Suprapubic skin (tissue), 4 donors: ENCODE data around the gene RNF215. TPM values are rescaled to one million over a fixed set of nuclear protein-coding genes. Genes with fewer than 3 reads are reported as not detected.

Experiments
- DNase-seq, 2 donors: peaks; one replicate each; pipeline ENCODE4 v3.0.0-alpha.2; 2019; ENCODE audit warnings: low spot score in 2 of 2
- H3K27ac ChIP-seq: fragments of 200-600 bp; sonication (generic); one replicate; pipeline ENCODE4 v1.5.1; 2019
- H3K27me3 ChIP-seq: fragments of 200-600 bp; sonication (generic); one replicate; pipeline ENCODE4 v1.5.1; 2019
- H3K36me3 ChIP-seq: fragments of 200-600 bp; sonication (generic); one replicate; pipeline ENCODE4 v1.5.1; 2019
- H3K4me1 ChIP-seq: fragments of 200-600 bp; sonication (generic); one replicate; pipeline ENCODE4 v1.5.1; 2019
- H3K4me3 ChIP-seq: fragments of 200-600 bp; sonication (generic); one replicate; pipeline ENCODE4 v1.5.1; 2019; ENCODE audit warnings: mild to moderate bottlenecking
- H3K9me3 ChIP-seq: fragments of 200-600 bp; sonication (generic); one replicate; pipeline ENCODE4 v1.5.1; 2019
- EP300 ChIP-seq: sonication (generic); formaldehyde crosslinking; IDR thresholded peaks from one replicate; pipeline ENCODE4 v1.6.1; 2017; ENCODE audit warnings: antibody characterized with exemption
- POLR2A ChIP-seq, 2 donors: fragments of 450-650 bp; IDR thresholded peaks; one replicate each; pipeline ENCODE4 v1.6.1; 2017; ENCODE audit warnings: antibody characterized with exemption in 2 of 2, mild to moderate bottlenecking in 2 of 2, moderate library complexity in 2 of 2
- POLR2AphosphoS5 ChIP-seq, 3 donors: sonication (generic); formaldehyde crosslinking; IDR thresholded peaks; one replicate each; pipeline ENCODE4 v1.6.1; 2017; ENCODE audit warnings: antibody characterized with exemption in 3 of 3
- WGBS: methylation state at CpG from one replicate; pipeline ENCODE4 v1.1.5; 2018; 5-methylcytosine and 5-hydroxymethylcytosine counted together
- total RNA-seq, 4 donors: library from RNA; depleted of rRNA; stranded (reverse); fragments of >200 nt; gene quantifications; one replicate each; pipeline ENCODE4 v1.1.0, GENCODE V29; 2016
- TF ChIP-seq, protein P1 (sequence below), 2 donors: fragments of 200-600 bp in 1 of 2; fragments of 450-650 bp in 1 of 2; sonication (generic) in 1 of 2; IDR thresholded peaks; one replicate each; pipeline ENCODE4 v1.5.1; 2016 to 2019; ENCODE audit warnings: antibody characterized with exemption in 2 of 2, mild to moderate bottlenecking in 1 of 2, moderate library complexity in 1 of 2

The RNF215 gene
- total RNA-seq, 4 donors from 2014 or later, result 6.3 to 15.5 (median 10.2) TPM

DNA sequence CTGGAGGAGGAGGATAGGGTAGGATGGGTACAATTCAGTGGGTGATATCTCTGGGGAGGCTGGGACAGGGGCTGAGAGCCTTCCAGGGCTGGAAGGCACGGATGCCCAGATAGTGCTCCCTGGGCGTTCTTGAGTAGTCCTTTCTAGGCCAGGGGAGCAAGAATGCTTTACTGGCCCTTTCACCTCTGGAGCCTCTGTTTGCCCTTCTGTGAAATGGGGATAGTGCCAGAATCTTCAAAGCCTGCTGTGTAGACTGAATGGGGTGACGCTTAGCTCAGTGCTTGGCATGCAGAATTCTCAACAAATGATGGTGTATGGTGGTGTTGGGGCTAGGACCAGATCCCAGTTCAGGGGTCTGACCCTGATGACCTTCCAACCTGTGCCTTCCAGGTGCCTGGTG lies 46.0 kb upstream of the RNF215 start:
- Histone ChIP-seq H3K4me1 (peaks cover 4% of the 10 kb centered on the region), H3K9me3 (no peaks in the 10 kb centered on the region), H3K4me3 (no peak overlapping the region), H3K27ac (no peak overlapping the region), H3K27me3 (no peaks in the 10 kb centered on the region), H3K36me3 (no peaks in the 10 kb centered on the region)
- TF ChIP-seq POLR2A (IDR thresholded peaks at IDR 0.05) (no peak), POLR2AphosphoS5 (IDR thresholded peaks at IDR 0.05) (no peak), EP300 (no peak)
- TF ChIP-seq, protein P1, sequence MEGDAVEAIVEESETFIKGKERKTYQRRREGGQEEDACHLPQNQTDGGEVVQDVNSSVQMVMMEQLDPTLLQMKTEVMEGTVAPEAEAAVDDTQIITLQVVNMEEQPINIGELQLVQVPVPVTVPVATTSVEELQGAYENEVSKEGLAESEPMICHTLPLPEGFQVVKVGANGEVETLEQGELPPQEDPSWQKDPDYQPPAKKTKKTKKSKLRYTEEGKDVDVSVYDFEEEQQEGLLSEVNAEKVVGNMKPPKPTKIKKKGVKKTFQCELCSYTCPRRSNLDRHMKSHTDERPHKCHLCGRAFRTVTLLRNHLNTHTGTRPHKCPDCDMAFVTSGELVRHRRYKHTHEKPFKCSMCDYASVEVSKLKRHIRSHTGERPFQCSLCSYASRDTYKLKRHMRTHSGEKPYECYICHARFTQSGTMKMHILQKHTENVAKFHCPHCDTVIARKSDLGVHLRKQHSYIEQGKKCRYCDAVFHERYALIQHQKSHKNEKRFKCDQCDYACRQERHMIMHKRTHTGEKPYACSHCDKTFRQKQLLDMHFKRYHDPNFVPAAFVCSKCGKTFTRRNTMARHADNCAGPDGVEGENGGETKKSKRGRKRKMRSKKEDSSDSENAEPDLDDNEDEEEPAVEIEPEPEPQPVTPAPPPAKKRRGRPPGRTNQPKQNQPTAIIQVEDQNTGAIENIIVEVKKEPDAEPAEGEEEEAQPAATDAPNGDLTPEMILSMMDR (IDR thresholded peaks at IDR 0.05), result no peak
- 93% methylated on average over 3 of the region's 3 CpGs for WGBS
- DNase-seq, result no peak

DNA sequence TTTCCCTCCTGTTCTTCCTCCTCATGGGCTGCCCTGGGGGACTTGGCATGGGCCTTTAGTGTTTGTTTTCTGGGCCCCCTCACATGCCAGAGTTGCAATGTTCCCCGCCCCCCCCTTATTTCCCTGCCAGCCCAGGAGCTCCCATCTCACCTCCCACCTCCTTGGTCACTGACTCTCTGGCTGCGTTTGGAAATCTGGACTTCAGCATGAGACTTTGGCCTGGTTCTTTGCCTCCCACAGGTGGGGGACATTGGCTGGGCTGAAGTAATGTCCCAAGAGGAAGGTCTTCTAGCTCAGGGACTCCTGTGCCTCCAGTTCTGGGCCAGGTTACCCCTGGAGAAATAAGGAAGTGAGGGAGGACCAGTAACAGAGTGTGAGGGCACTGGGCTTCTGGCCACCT lies 45.3 kb upstream of the RNF215 start:
- Histone ChIP-seq H3K4me3 (no peak overlapping the region), H3K4me1 (peaks cover 4% of the 10 kb centered on the region), H3K9me3 (no peaks in the 10 kb centered on the region), H3K27me3 (no peaks in the 10 kb centered on the region), H3K27ac (no peak overlapping the region), H3K36me3 (no peaks in the 10 kb centered on the region)
- WGBS, result 70% methylated on average over 2 of the region's 2 CpGs
- TF ChIP-seq EP300, result no peak
- TF ChIP-seq, protein P1 (IDR thresholded peaks at IDR 0.05), result no peak
- no peak for DNase-seq

DNA sequence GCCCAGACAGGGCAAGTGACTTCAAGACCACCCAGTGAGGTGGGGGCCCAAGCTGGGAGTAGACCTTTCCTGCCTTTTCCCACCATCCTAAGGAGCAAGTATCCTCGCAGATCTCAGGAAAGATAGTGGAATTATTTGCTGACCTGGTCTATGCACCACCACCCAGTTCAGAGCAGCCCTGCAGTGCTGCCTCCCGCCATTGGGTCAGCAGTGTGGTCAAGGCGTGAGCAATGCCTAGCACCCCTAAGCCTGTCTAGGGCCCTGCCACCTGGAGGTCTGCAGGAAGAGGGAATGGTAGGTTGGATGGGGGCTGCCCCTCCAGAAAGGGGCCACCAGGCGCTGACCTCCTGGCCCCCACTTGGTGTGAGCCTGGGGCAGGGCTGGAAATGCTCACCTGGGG lies 44.9 kb upstream of the RNF215 start:
- TF ChIP-seq POLR2A (IDR thresholded peaks at IDR 0.05) (no peak), EP300 (no peak), POLR2AphosphoS5 (IDR thresholded peaks at IDR 0.05) (no peak)
- TF ChIP-seq, protein P1 (IDR thresholded peaks at IDR 0.05), result no peak
- no peaks in the 10 kb centered on the region for H3K36me3 ChIP-seq
- 90% methylated on average over 4 of the region's 4 CpGs for WGBS
- H3K9me3 ChIP-seq, result no peaks in the 10 kb centered on the region
- DNase-seq, result no peak
- H3K27ac ChIP-seq, result no peak overlapping the region
- no peak overlapping the region for H3K4me3 ChIP-seq
- no peaks in the 10 kb centered on the region for H3K27me3 ChIP-seq
- H3K4me1 ChIP-seq, result peaks cover 4% of the 10 kb centered on the region

DNA sequence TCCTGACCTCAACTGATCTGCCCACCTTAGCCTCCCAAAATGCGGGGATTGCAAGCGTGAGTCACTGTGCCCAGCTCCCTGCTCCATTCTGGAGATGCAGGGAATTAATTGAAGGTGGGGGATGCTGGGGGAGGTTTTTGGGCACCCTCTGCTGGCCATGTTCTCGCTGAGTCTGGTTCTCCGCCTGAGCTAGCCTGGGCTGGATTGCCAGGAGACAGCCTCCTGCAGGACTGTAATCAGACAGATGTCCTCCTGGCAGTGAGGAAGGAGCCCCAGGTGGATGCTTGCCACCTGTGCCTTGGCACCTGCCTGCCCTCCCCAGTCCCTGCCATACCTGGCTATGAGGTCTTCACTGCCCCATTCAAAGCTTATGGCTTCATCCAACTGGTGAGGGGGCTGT lies 43.7 kb upstream of the RNF215 start:
- Histone ChIP-seq H3K27ac (no peak overlapping the region), H3K9me3 (no peaks in the 10 kb centered on the region)

DNA sequence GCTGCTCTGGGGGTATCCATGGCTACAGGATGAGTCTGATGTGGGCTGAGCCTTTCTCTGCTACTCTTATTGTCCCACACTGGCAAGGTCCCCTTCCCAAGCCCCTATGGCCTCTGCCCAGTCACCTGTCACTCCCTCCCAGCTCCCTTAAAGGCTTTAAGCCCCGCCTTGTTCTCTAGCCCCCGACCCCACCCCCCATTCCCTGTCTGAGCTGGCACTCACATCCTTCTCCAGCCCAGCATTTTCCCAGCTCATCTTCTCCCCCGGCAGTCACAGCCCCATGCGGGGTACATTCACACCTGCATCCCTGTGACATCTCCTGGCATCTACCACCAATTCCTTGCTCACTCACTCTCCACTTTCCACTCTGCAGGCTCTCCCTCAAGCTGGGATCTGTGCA lies 42.7 kb upstream of the RNF215 start:
- Histone ChIP-seq H3K4me3 (no peak overlapping the region), H3K4me1 (peaks cover 20% of the 10 kb centered on the region), H3K9me3 (no peaks in the 10 kb centered on the region), H3K36me3 (no peaks in the 10 kb centered on the region), H3K27me3 (no peaks in the 10 kb centered on the region), H3K27ac (no peak overlapping the region)
- no peak for TF ChIP-seq POLR2A (IDR thresholded peaks at IDR 0.05)
- TF ChIP-seq EP300, result no peak
- no peak for TF ChIP-seq POLR2AphosphoS5 (IDR thresholded peaks at IDR 0.05)
- TF ChIP-seq, protein P1 (IDR thresholded peaks at IDR 0.05), result no peak
- WGBS, result 60% methylated on average over 4 of the region's 4 CpGs
- DNase-seq, result no peak

More for the DNA sequence above, 43.7 kb upstream of the RNF215 start:
- Histone ChIP-seq H3K4me3 (no peak overlapping the region), H3K27me3 (no peaks in the 10 kb centered on the region), H3K36me3 (no peaks in the 10 kb centered on the region), H3K4me1 (peaks cover 11% of the 10 kb centered on the region)
- 88% methylated on average over 4 of the region's 4 CpGs for WGBS
- no peak for DNase-seq
- TF ChIP-seq POLR2AphosphoS5 (IDR thresholded peaks at IDR 0.05), result no peak
- no peak for TF ChIP-seq EP300

DNA sequence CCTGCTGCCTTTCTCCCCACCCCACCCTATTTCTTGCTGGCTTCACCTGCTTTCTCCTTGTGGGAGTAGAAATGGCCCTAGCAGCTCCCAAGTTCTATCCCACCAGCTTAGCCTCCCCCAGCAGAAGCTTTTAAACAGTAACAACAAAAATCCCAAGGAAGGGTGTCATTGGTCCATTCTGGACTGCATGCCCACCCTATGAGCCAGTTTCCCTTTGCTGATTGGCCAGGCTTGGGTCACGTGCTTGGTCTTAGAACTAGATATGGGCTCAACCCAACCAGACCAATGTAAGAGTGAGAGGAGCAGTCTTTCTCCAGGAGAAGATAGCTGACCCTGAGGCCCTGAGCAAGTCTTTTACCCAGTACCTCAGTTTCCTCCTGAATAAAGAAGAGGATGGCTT lies 40.7 kb upstream of the RNF215 start:
- H3K27me3 ChIP-seq, result no peaks in the 10 kb centered on the region
- H3K27ac ChIP-seq, result no peak overlapping the region
- H3K36me3 ChIP-seq, result no peaks in the 10 kb centered on the region
- H3K4me3 ChIP-seq, result no peak overlapping the region
- no peaks in the 10 kb centered on the region for H3K9me3 ChIP-seq
- H3K4me1 ChIP-seq, result peaks cover 36% of the 10 kb centered on the region
- TF ChIP-seq EP300 (no peak), POLR2A (IDR thresholded peaks at IDR 0.05) (no peak), POLR2AphosphoS5 (IDR thresholded peaks at IDR 0.05) (no peak)
- WGBS, result 63% methylated on average over 1 of the region's 1 CpG
- DNase-seq, result no peak
